ENCODE measurements around the gene IRGC.

DNA sequence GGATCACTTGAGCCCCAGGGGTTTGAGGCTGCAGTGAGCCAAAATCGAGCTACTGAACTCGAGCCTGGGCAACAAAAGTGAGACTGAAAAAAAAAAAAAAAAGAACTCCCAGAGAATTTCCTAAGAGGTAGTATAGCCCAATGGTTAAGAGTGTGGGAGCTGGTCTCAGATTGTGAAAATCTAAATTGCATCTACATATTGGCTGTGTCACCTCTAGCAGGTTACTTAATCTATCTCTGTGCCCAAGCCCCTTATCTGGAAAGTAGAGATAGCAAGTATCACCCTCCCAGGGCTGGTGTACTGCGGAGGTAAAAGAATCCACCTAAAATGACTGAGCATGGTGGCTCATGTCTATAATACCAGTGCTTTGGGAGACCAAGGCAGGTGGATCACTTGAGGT lies 42.2 kb upstream of the IRGC start:
- no peak for TF ChIP-seq POLR2AphosphoS5 (IDR thresholded peaks at IDR 0.05; ENCODE audit: low read depth, low read length)
- no peak for TF ChIP-seq TAF1 (IDR thresholded peaks at IDR 0.05; ENCODE audit: borderline replicate concordance, insufficient read depth, low read length)
- TF ChIP-seq, protein P1, sequence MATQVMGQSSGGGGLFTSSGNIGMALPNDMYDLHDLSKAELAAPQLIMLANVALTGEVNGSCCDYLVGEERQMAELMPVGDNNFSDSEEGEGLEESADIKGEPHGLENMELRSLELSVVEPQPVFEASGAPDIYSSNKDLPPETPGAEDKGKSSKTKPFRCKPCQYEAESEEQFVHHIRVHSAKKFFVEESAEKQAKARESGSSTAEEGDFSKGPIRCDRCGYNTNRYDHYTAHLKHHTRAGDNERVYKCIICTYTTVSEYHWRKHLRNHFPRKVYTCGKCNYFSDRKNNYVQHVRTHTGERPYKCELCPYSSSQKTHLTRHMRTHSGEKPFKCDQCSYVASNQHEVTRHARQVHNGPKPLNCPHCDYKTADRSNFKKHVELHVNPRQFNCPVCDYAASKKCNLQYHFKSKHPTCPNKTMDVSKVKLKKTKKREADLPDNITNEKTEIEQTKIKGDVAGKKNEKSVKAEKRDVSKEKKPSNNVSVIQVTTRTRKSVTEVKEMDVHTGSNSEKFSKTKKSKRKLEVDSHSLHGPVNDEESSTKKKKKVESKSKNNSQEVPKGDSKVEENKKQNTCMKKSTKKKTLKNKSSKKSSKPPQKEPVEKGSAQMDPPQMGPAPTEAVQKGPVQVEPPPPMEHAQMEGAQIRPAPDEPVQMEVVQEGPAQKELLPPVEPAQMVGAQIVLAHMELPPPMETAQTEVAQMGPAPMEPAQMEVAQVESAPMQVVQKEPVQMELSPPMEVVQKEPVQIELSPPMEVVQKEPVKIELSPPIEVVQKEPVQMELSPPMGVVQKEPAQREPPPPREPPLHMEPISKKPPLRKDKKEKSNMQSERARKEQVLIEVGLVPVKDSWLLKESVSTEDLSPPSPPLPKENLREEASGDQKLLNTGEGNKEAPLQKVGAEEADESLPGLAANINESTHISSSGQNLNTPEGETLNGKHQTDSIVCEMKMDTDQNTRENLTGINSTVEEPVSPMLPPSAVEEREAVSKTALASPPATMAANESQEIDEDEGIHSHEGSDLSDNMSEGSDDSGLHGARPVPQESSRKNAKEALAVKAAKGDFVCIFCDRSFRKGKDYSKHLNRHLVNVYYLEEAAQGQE (IDR thresholded peaks at IDR 0.05; ENCODE audit: insufficient read depth in 1 of 2, low read depth in 2 of 2, low read length in 2 of 2): no peak
- no peak for TF ChIP-seq SIN3A (IDR thresholded peaks at IDR 0.05; ENCODE audit: borderline replicate concordance, insufficient read depth, low read length)
